ENCODE results near the gene FAM171A1.
"Not testable (repeated sequence)": the region's sequence is repeated elsewhere in the genome, so short reads cannot be mapped to it uniquely, and the experiment has no call there.

FAM171A1 gene

DNA sequence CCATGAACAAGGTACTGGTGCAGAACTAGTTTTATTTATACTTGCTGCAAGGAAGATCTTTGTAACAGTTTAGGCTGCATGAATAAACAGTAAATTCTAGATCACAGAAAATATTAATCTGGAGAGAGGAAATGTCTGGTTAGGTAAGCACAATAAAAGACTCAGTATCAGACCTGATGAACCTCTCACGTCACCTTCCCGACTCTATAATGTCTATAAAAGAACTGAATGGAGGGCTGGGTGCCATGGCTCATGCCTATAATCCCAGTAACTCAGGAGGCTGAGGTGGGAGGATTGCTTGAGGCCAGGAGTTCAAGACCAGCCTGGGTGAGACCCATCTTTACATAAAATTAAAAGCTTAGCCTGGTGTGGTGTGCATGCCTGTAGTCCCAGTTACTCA lies 65.9 kb downstream of the FAM171A1 start:
- Histone ChIP-seq H4K20me1 (ENCODE audit: insufficient read depth, low read length) (no peaks in the 10 kb centered on the region), H3K9ac (ENCODE audit: low read length) (no peak overlapping the region), H3K27ac (ENCODE audit: low read length) (no peak overlapping the region), H3K4me1 (ENCODE audit: low read length) (no peaks in the 10 kb centered on the region), H2AFZ (ENCODE audit: low read depth, low read length) (no peak overlapping the region), H3K4me2 (ENCODE audit: low read length) (no peak overlapping the region), H3K4me3 (ENCODE audit: low read length) (no peak overlapping the region), H3K79me2 (ENCODE audit: low read length) (no peaks in the 10 kb centered on the region), H3K36me3 (replicated peaks; ENCODE audit: low read depth, low read length) (no peaks in the 10 kb centered on the region), H3K9me3 (ENCODE audit: insufficient read depth, low read length) (no peaks in the 10 kb centered on the region), H3K27me3 (ENCODE audit: low read depth, low read length) (no peaks in the 10 kb centered on the region)
- TF ChIP-seq EZH2phosphoT487 (IDR thresholded peaks at IDR 0.05; ENCODE audit: low read depth) = no peak
- TF ChIP-seq, protein P1, sequence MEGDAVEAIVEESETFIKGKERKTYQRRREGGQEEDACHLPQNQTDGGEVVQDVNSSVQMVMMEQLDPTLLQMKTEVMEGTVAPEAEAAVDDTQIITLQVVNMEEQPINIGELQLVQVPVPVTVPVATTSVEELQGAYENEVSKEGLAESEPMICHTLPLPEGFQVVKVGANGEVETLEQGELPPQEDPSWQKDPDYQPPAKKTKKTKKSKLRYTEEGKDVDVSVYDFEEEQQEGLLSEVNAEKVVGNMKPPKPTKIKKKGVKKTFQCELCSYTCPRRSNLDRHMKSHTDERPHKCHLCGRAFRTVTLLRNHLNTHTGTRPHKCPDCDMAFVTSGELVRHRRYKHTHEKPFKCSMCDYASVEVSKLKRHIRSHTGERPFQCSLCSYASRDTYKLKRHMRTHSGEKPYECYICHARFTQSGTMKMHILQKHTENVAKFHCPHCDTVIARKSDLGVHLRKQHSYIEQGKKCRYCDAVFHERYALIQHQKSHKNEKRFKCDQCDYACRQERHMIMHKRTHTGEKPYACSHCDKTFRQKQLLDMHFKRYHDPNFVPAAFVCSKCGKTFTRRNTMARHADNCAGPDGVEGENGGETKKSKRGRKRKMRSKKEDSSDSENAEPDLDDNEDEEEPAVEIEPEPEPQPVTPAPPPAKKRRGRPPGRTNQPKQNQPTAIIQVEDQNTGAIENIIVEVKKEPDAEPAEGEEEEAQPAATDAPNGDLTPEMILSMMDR (IDR thresholded peaks at IDR 0.05; ENCODE audit: low read depth, low read length) = no peak

DNA sequence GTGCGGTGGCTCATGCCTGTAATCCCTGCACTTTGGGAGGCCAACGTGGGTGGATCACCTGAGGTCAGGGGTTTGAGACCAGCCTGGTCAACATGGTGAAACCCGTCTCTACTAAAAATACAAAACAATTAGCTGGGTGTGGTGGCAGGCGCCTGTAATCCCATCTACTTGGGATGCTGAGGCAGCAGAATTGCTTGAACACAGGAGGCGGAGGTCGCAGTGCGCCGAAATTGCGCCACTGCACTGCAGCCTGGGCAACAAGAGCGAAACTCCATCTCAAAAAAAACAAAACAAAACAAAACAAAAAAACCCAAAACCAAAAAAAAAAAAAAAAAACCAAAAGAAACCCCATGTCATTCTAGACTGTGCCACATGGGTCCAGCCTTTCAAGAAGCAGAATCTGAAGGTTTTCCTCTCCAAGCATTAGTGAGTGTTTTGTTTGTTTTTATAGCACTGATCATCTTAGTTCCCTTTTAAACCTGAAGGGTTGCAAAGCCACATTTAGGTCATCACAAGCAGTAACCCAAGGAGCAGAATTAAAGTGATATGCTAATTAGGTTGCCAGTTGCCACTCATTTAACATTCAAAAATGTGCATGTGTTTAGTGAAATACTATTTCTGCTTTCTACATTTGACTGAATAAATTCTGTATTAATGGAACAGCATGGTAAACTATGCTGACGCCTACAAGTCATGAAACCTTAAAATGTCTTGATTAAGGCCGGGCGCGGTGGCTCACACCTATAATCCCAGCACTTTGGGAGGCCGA lies 68.7 kb downstream of the FAM171A1 start:
- H3K4me2 ChIP-seq (ENCODE audit: low read length); H2AFZ ChIP-seq (ENCODE audit: low read depth, low read length); H3K27ac ChIP-seq (ENCODE audit: low read length); H3K27me3 ChIP-seq (ENCODE audit: low read depth, low read length); H3K4me3 ChIP-seq (ENCODE audit: low read length); H4K20me1 ChIP-seq (ENCODE audit: insufficient read depth, low read length); H3K9ac ChIP-seq (ENCODE audit: low read length); H3K9me3 ChIP-seq (ENCODE audit: insufficient read depth, low read length); H3K36me3 ChIP-seq (replicated peaks; ENCODE audit: low read depth, low read length); H3K79me2 ChIP-seq (ENCODE audit: low read length); H3K4me1 ChIP-seq (ENCODE audit: low read length): not testable (repeated sequence)

DNA sequence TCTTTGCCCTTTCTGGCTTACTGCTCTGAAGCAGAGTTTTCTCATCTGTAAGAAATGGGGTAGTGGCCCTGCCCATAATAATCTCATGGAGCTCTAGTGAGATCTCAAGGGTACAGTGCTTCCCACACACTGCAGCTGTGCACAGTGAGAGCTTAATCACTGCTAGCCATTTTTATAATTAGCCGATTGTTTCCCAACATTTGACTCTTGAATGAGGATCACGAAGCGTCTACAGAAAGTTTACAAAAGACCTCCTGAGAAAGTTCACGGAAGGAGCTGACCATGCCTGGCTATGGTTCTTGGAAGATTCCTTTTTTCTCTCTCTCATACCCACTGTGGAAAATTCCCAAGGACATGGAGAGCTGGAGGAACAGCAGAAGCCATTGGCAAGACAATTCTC lies 70.4 kb downstream of the FAM171A1 start:
- TF ChIP-seq, protein P1 (IDR thresholded peaks at IDR 0.05; ENCODE audit: low read depth, low read length) = no peak
- TF ChIP-seq EZH2phosphoT487 (IDR thresholded peaks at IDR 0.05; ENCODE audit: low read depth) = no peak
- no peaks in the 10 kb centered on the region for H3K9me3 ChIP-seq (ENCODE audit: insufficient read depth, low read length)
- H3K27me3 ChIP-seq (ENCODE audit: low read depth, low read length) = no peaks in the 10 kb centered on the region
- H3K4me1 ChIP-seq (ENCODE audit: low read length) = no peaks in the 10 kb centered on the region
- no peaks in the 10 kb centered on the region for H3K36me3 ChIP-seq (replicated peaks; ENCODE audit: low read depth, low read length)
- no peaks in the 10 kb centered on the region for H3K79me2 ChIP-seq (ENCODE audit: low read length)
- no peak overlapping the region for H2AFZ ChIP-seq (ENCODE audit: low read depth, low read length)
- no peaks in the 10 kb centered on the region for H4K20me1 ChIP-seq (ENCODE audit: insufficient read depth, low read length)
- H3K9ac ChIP-seq (ENCODE audit: low read length) = no peak overlapping the region
- H3K27ac ChIP-seq (ENCODE audit: low read length) = no peak overlapping the region
- no peak overlapping the region for H3K4me2 ChIP-seq (ENCODE audit: low read length)
- H3K4me3 ChIP-seq (ENCODE audit: low read length) = no peak overlapping the region

DNA sequence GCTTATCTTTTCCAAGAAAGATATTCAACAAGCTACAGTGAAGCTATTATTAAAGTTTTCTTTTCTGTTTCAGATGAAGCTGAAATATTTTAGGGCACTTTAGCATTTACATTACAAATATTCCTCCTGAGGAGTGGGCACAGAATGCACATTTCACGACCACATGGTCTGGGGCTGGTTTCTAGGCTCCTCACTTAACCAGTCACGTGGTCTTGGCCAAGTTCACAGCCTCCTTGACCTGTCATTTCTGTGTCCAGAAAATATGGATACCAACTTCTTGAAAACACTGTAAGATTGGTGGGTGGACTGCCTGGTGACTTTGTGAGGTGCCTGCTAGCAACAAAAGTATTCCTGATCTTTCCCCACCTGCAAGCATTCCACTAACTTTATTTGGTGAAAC lies 70.9 kb downstream of the FAM171A1 start:
- H3K9me3 ChIP-seq (ENCODE audit: insufficient read depth, low read length) = no peaks in the 10 kb centered on the region
- H3K9ac ChIP-seq (ENCODE audit: low read length) = no peak overlapping the region
- no peaks in the 10 kb centered on the region for H3K27me3 ChIP-seq (ENCODE audit: low read depth, low read length)
- H3K4me2 ChIP-seq (ENCODE audit: low read length) = no peak overlapping the region
- H3K27ac ChIP-seq (ENCODE audit: low read length) = no peak overlapping the region
- H4K20me1 ChIP-seq (ENCODE audit: insufficient read depth, low read length) = no peaks in the 10 kb centered on the region
- H3K4me1 ChIP-seq (ENCODE audit: low read length) = no peaks in the 10 kb centered on the region
- TF ChIP-seq, protein P1 (IDR thresholded peaks at IDR 0.05; ENCODE audit: low read depth, low read length) = no peak
- no peak for TF ChIP-seq EZH2phosphoT487 (IDR thresholded peaks at IDR 0.05; ENCODE audit: low read depth)
- no peaks in the 10 kb centered on the region for H3K79me2 ChIP-seq (ENCODE audit: low read length)
- H3K36me3 ChIP-seq (replicated peaks; ENCODE audit: low read depth, low read length) = no peaks in the 10 kb centered on the region
- no peak overlapping the region for H3K4me3 ChIP-seq (ENCODE audit: low read length)
- no peak overlapping the region for H2AFZ ChIP-seq (ENCODE audit: low read depth, low read length)

All from OCI-LY3 (cell line).